Breast epithelium (tissue), 3 donors: ENCODE data around the gene NAV2.

ENCODE experiments used
- CTCF ChIP-seq, 3 donors: fragments of 450-650 bp; IDR thresholded peaks; one replicate each; pipeline ENCODE4 v1.5.1; 2016 to 2017; ENCODE audit warnings: antibody characterized with exemption in 3 of 3, mild to moderate bottlenecking in 3 of 3, moderate library complexity in 3 of 3
- POLR2AphosphoS5 ChIP-seq, 3 donors: sonication (generic); formaldehyde crosslinking; IDR thresholded peaks; one replicate each; pipeline ENCODE4 v1.6.1; 2017; ENCODE audit warnings: antibody characterized with exemption in 3 of 3

- no peak for TF ChIP-seq POLR2AphosphoS5 (IDR thresholded peaks at IDR 0.05)
- TF ChIP-seq CTCF (IDR thresholded peaks at IDR 0.05) = no peak
These were observed 16.5 kb downstream of the NAV2 start for GRCh38 chr11:19729141-19729540.
